Lower leg skin (tissue), 3 donors: ENCODE data around the gene TAGLN.

Source experiments
- CTCF ChIP-seq, 3 donors: fragments of 450-650 bp; IDR thresholded peaks; one replicate each; pipeline ENCODE4 v1.5.1; 2016; ENCODE audit warnings: antibody characterized with exemption in 3 of 3, mild to moderate bottlenecking in 3 of 3, moderate library complexity in 2 of 3
- POLR2A ChIP-seq, 2 donors: fragments of 450-650 bp; IDR thresholded peaks; one replicate each; pipeline ENCODE4 v1.6.1; 2016 to 2017; ENCODE audit warnings: antibody characterized with exemption in 2 of 2, mild to moderate bottlenecking in 1 of 2, moderate library complexity in 1 of 2

GRCh38 chr11:117219001-117219400 lies 19.8 kb downstream of the TAGLN start:
- TF ChIP-seq CTCF (IDR thresholded peaks at IDR 0.05) (no peak), POLR2A (IDR thresholded peaks at IDR 0.05) (no peak)
